GM18951 (cell line): Measurements from ENCODE around the gene EGFL7.

Experiments
- POLR2A ChIP-seq: IDR thresholded peaks from 4 replicates; pipeline ENCODE4 v1.6.1; 2011; ENCODE audit warnings: mild to moderate bottlenecking; ENCODE audit not compliant: insufficient read length, insufficient read depth; ENCODE audit errors: extremely low read depth
- in situ Hi-C: fragments of 300-500 bp; cut with MboI; formaldehyde crosslinking; loops from one replicate; pipeline ENCODE4 v1.12.0; 2022; ENCODE audit warnings: low sequenced_read_pairs, mixed read lengths, inconsistent platforms; ENCODE audit not compliant: unreplicated experiment

The EGFL7 gene

DNA sequence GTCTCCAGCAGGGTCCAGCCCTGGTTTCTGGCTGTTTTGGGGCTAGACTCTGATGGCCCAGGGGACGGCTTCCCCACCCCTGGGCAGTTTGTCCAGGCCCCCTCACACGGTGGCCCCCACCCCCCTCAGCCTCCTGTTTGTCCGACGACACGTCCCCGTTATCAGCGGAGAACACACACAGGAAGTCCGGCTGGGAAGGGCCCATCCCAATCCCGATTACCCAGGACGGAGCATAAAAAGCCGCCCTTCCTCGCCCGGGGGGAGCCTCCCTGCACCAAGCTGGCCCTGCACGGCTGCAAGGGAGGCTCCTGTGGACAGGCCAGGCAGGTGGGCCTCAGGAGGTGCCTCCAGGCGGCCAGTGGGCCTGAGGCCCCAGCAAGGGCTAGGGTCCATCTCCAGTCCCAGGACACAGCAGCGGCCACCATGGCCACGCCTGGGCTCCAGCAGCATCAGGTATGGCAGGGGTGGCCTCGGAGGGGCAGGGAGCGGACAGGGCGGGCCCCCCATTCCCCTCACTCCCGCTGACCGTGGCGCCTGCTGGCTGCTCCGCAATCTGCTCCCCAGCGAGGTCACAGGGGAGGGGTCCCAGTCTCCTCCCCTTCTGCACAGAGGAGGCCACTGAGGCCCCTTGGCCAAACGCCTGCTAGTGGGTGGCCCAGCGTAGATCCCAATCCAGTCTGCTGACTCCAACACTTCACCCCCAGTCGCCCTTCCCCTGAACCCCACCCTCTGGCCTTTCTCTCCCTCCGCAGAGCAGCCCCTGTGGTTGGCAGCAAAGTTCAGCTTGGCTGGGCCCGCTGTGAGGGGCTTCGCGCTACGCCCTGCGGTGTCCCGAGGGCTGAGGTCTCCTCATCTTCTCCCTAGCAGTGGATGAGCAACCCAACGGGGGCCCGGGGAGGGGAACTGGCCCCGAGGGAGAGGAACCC lies at the start of gene EGFL7:
TSS of gene EGFL7 (plus strand) at position 261 of the 926 bp plus-strand sequence. CDS start 5,367 bp downstream, outside the sequence.
- in situ Hi-C loops: no loop called here
- no peak for TF ChIP-seq POLR2A

DNA sequence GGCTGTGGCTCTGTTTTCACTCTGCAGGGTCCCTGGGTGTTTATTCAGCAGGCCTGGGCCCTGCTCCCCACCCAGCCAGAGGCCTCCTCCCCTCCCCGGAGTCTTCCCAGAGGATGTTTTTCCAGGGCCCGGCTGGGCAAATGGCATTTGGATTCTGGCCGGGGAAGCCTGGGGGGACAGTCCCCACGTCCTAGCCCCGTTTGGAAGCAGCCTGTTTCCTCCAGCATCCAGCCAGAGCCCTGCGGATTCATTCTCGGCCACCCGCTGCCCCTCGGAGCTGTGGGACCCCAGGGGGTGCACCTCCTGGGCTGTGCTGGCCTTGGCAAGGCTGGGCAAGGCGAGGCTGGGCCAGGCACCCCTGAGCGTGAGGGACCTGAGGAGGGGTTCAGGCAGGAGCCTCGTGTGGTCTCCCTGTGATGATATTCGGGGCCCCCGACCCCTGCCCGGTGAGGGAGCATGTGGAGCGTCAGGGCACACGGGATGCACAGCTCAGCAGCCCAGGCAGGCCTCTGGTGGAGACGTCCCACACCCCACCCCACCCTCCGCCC lies 48.8 kb upstream of the EGFL7 start:
- in situ Hi-C loops: no loop called here
- TF ChIP-seq POLR2A: no peak

DNA sequence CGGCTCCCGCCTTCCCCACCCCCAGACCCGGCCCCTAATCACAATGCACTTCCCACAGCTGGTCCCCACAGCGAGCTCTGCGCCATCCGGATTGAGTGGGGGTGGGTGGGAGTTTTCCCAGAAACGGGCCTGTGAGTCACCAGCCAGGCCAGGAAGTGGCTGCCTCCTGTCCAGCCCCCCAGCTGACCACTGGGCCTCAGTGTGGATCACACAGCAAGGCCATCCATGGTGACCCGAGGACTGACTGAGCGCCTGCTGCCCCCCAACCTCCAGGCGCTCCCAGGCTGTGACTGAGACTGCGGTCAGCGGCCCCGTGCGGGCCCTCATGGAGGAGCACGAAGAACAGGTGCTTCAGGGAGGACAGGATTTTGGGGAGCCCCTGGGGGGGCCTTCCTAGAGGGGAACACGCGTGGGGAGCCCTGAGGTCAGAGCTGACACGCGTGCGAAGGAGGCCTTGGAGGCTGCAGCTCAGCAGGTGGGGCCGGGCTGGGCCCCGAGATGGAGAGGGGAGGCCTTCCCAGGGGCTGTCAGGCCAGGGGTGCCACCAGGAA lies 48.3 kb upstream of the EGFL7 start:
- no peak for TF ChIP-seq POLR2A
- in situ Hi-C loops: no loop called here

DNA sequence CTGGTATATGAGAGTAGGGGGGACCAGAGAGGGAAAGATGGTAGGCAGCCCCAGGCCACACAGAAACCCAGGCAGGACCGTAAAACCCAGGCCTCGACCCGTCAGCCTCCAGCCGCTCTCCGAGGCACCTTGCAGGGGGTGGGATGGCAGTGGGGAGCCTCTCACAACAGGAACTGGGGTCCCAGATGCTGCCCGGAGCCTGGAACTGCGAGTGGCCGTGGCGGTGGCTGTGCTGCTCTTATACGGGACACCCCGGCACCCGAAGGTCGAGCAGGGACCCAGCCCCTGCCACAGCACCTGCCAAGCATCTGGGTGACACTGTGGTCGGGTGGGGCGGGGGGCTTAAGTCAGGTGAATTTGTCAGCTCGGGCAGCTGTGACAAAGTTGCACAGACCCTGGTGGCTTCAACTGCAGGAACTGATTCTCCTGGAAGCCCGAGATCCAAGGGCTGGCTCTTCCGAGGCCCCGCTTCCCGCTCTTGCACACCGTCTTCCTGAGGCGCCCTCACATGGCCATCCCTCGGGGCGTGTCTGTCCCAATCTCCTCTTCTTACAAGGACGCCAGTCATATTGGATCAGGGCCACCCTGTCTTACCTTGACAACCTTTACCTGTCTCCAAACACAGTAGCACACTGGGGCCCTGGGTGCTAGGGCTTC lies 47.6 kb upstream of the EGFL7 start:
- in situ Hi-C loops: no loop called here
- no peak for TF ChIP-seq POLR2A

DNA sequence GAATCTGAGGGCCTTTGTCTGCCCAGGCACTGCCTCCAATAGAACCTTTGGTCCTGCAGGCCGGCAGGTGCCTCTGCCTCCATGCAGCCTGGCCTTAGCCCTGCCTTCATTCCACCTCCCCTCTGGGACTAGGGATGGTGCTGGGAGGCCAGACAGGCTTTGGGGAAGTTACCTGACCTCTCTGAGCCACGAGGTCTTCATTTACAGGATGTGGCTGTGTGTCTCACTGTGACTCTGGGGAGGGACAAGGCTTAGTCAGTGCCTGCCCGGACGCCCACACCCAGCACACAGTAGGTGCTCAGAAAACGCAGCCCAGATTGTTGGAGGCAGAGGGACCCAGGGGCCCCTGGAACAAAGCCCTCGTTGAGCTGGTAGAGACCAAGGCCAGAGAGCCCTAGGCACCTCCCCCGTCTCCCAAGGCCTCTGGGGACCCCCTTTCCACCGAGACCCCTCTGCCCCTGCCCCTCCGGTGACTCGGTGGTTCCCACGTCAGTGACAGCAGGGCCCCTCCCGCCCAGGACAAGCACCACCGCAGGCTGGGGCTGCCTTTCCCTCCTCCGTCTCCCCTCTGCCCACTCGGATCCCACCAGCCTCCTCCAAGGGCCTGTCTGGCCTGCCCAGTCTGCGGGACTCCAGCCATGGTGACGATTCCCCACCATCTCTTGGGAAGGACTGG lies 46.9 kb upstream of the EGFL7 start:
- no peak for TF ChIP-seq POLR2A
- in situ Hi-C loops: no loop called here

DNA sequence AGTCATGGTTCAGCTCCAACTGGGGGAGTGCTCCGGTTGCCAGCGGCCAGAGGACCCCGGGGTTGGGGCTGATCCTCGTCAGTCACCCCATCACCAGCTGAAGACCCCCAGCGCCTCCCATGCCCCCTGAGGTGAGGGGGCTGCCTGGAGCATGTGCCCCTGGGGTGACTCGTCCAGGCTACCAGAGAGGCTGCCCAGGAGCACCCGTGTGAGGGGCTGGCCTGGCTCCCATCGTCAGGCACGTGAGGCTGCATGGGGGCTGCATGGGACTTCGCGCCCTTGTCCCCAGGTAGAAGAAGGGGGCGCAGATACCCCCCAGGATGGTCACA lies 46.4 kb upstream of the EGFL7 start:
- no peak for TF ChIP-seq POLR2A
- in situ Hi-C loops: no loop called here

DNA sequence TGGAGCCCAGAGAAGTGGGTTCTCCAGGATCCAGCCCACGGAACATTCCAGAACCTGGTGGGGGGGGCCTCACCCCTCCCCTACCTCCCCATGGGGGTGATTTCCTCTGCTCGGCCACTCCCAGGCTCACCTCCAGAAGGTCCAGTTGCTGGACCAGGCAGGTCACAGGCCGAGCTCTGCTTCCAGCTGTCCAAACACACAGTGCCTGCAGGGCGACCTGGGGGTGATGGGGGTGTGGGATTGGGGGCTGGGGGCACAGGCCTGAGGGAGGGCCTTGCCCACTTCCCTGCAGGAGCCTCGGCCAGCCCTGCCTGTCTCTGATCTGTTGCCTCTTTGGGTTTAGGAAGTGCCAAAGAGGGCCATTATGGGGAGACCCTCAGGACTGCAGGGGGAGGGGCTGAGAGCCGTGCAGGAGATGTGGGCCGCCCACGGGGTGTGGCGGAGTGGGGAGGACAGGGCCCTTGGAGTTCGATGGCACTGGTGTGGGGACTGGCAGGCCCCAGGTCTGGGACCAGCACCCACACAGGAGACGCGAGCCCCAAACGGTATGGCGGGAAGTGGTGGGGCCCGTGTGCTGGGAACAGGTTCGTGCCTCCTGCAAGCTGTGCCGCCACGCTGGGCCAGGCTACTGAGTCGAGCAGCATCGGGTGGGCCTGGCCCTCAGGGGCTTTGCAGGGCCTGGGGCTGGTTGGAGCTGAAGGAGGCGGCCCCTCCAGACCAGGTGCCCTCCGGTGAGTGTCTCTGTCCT lies 45.6 kb upstream of the EGFL7 start:
- in situ Hi-C loops: no loop called here
- no peak for TF ChIP-seq POLR2A

DNA sequence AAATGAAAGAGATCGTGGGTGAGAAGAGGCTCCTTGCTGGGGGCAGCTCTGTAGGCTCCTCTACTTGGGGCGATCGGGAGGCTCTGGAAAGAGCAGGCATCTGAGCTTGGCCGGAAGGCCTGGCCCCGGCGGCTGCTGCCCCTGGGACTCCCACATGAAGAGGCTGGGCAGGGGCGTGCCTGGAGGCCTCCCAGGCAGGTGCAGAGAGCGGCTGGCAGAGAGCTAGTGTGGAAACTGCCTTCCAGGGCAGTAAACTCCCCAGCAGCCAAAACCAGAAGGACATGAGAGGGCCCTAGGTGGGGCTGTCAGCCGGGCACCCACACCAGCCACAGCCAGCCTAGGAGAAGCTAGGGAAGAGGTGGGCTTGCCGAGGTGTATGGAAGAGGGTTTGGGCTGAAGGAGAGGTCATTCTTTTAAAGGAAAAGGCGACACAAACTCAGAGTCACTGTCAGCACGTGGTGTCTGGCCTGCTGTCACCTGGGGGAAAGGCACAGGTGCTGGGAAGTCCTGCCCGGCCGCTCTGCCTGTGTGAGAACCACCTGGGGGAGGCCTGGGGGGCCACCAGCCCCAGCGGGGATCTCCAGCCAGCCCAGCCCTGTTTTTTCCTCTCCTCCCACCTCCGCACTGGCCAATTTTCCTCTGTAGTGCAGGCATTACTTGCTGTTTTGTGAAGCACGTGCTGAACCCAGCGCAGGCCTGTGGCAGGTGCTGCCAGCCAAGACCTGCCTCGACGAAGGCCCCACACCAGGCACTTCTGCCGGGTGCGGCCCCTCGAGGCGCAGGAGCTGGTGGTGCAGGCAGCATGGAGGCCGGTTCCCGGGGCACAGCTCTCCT lies 44.8 kb upstream of the EGFL7 start:
- in situ Hi-C loops: no loop called here
- TF ChIP-seq POLR2A: no peak

DNA sequence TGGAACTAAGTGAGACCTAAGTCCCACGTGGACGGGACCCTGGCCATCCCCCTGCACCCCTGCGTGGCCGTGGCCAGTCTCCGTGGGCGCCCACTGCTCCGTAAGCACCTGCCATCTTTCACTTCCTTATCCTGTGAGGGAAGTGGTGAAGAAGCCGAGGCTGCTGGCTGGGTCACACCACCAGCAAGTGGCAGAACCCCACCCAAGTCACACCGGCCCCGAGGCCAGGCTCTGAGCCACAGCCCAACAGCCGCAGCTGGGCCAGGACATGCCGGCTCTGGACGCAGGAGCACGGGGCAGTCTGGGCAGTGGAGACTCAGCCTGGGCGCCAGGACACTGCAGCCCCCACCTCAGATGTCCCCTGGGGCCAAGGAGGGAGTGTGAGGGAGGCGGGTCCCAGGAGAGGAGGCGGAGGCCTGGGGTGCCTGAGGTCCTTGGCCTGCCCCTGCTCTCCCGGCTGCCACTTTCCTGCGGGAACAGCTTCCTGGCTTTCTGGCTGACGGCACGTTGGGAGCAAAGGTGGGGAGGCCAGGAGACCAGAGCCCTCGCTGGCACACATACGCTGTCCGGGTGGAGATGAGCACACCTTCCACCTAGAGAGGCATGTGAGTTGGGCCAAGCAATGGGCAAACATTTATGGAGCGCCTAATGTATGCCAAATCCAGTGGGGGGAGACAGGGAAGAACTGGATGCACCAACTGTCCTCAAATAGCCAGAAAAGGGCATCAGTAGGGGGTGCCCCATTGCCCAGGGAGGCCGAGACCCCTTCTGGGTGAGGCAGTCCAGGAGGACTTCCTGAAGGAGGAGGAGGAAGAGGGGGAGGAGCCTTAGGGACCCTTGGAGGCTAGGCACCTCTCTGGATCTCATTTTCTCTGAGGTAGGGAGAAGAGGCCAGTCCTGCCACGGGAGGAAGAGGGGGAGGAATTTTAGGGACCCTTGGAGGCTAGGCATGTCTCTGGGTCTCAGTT lies 43.9 kb upstream of the EGFL7 start:
- TF ChIP-seq POLR2A: no peak
- in situ Hi-C loops: no loop called here

DNA sequence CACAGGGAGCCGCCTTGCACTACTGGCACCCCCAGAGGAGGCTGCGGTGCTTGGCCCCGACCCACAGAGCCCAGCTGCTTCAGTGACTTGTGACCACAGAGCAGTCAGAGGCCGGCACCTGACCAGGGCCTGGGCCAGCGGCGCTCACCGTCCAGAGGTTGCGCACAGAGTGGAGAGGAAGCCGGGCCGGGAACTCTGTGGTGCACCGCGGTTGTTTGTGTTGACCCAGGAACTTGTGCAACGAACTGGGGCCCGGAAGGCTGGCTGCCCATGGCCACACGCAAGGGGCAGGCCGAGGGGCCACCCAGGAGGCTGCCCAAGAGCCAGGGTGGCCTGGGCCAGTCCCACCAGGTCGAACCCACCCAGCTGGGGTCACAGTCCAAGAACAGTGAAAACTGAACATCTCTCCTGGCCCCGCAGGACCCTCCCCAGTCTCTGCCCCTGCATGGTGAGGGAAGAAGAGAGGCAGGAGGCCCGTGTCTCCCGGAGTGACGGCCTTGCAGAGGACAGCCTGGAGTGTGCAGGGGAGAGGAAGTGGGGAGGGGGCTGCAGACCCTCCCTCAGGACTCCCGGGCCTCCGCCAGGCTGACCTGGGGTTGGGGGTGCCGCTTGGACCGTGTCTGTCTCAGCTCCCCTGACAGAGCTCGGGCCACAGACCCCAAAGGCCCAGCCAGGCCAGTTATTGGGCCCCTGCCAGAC lies 42.8 kb upstream of the EGFL7 start:
- no peak for TF ChIP-seq POLR2A
- in situ Hi-C loops: no loop called here
